A549 (cell line): Measurements from ENCODE around the gene ZFYVE27. TPM values are rescaled to one million over a fixed set of nuclear protein-coding genes. Genes with fewer than 3 reads are reported as not detected.

Source experiments
- ATAC-seq, 2 experiments: fragments of 200-7000 bp in 1 of 2; fragments of >200 bp in 1 of 2; cut with Nextera tagmentation in 1 of 2; cut with Tn5 transposase in 1 of 2; 3 replicates each; pipeline versions ENCODE4 v1.8.0 to v1.9.1; 2018 to 2020; ENCODE audit warnings: mild to moderate bottlenecking in 1 of 2, moderate library complexity in 1 of 2
- CTCF ChIA-PET: fragments of 300-600 bp; sonication (Branson Sonifier 250); formaldehyde crosslinking; extraction: SDS; loops from one replicate; lab custom pipeline; 2021; ENCODE audit warnings: antibody characterized with exemption, inconsistent platforms; lab: Yijun Ruan, JAX
- POLR2A ChIA-PET: fragments of 350-600 bp; formaldehyde crosslinking; extraction: SDS; loops from one replicate; lab custom pipeline; 2021; ENCODE audit warnings: antibody characterized with exemption, inconsistent platforms; lab: Yijun Ruan, JAX
- DNase-seq, 2 experiments: peaks; one replicate each; pipeline versions ENCODE4 v3.0.0 to v3.0.0-alpha.2; 2011 to 2016; ENCODE audit warnings: low read depth in 1 of 2, low spot score in 1 of 2
- FAIRE-seq: peaks from 2 replicates; lab custom pipeline; 2011; peaks lifted over from hg19 to GRCh38; lab: Jason Lieb, UNC
- H3K27ac ChIP-seq, 2 experiments: fragments of >200 bp; sonication (Bioruptor Twin); formaldehyde crosslinking; 3 replicates each; pipeline ENCODE4 v1.5.1; 2016 to 2017
- H3K4me1 ChIP-seq: fragments of >200 bp; sonication (Bioruptor Twin); formaldehyde crosslinking; 3 replicates; pipeline ENCODE4 v1.6.1; 2016
- H3K4me2 ChIP-seq: fragments of >200 bp; sonication (Bioruptor Twin); formaldehyde crosslinking; 3 replicates; pipeline ENCODE4 v1.6.1; 2016
- H3K4me3 ChIP-seq: fragments of >200 bp; sonication (Bioruptor Twin); formaldehyde crosslinking; 3 replicates; pipeline ENCODE4 v1.5.1; 2016
- H3K9me3 ChIP-seq: fragments of >200 bp; sonication (Bioruptor Twin); formaldehyde crosslinking; 3 replicates; pipeline ENCODE4 v1.6.1; 2016
- BHLHE40 ChIP-seq: IDR thresholded peaks from 2 replicates; pipeline ENCODE4 v1.6.1; 2012; ENCODE audit warnings: low read depth, low read length, inconsistent platforms
- CBX2 ChIP-seq: fragments of 200-600 bp; sonication (generic); IDR thresholded peaks from 2 replicates; pipeline ENCODE4 v1.6.1; 2016; ENCODE audit warnings: low read depth, mild to moderate bottlenecking, borderline replicate concordance
- CBX8 ChIP-seq: fragments of 200-600 bp; sonication (generic); IDR thresholded peaks from 2 replicates; pipeline ENCODE4 v1.6.1; 2016
- CEBPB ChIP-seq, 2 experiments: fragments of >200 bp in 1 of 2; sonication (Bioruptor Twin) in 1 of 2; formaldehyde crosslinking in 1 of 2; IDR thresholded peaks; 2 replicates each; pipeline ENCODE4 v1.6.1; 2012 to 2016
- CHD2 ChIP-seq: fragments of 150-350 bp; IDR thresholded peaks from 2 replicates; pipeline ENCODE4 v1.6.1; 2014; ENCODE audit warnings: low read length; ENCODE audit not compliant: partially characterized antibody
- EP300 ChIP-seq, 2 experiments: fragments of >200 bp; sonication (Bioruptor Twin); formaldehyde crosslinking; IDR thresholded peaks; 2 replicates in 1 of 2; 3 replicates in 1 of 2; pipeline ENCODE4 v1.6.1; 2016 to 2017
- FOSB ChIP-seq: fragments of 250-450 bp; sonication (Bioruptor Pico); IDR thresholded peaks from 2 replicates; pipeline ENCODE4 v1.5.0; 2020; ENCODE audit warnings: mild to moderate bottlenecking, moderate library complexity
- FOSL2 ChIP-seq, 2 experiments: fragments of 450-650 bp in 1 of 2; fragments of >200 bp in 1 of 2; sonication (Bioruptor Twin) in 1 of 2; formaldehyde crosslinking; IDR thresholded peaks; 2 replicates each; pipeline versions ENCODE4 v1.5.0 to v1.6.1; 2016 to 2020; ENCODE audit warnings: mild to moderate bottlenecking in 1 of 2, moderate library complexity in 1 of 2
- FOXS1 ChIP-seq: fragments of 250-450 bp; sonication (Bioruptor Pico); IDR thresholded peaks from 2 replicates; pipeline ENCODE4 v1.5.0; 2020; ENCODE audit warnings: mild to moderate bottlenecking, moderate library complexity
- GATA3 ChIP-seq: IDR thresholded peaks from 2 replicates; pipeline ENCODE4 v1.6.1; 2012; ENCODE audit warnings: borderline replicate concordance
- HDAC2 ChIP-seq: fragments of 200-600 bp; sonication (generic); IDR thresholded peaks from 2 replicates; pipeline ENCODE4 v1.6.1; 2016
- HEYL ChIP-seq: fragments of 250-450 bp; sonication (Bioruptor Pico); IDR thresholded peaks from 2 replicates; pipeline ENCODE4 v1.8.0; 2021; ENCODE audit warnings: mild to moderate bottlenecking, moderate library complexity
- HOXA7 ChIP-seq: fragments of 250-450 bp; sonication (Bioruptor Pico); IDR thresholded peaks from 2 replicates; pipeline ENCODE4 v1.5.0; 2020; ENCODE audit warnings: mild to moderate bottlenecking, moderate library complexity
- HOXB5 ChIP-seq: fragments of 250-450 bp; sonication (Bioruptor Pico); IDR thresholded peaks from 2 replicates; pipeline ENCODE4 v1.5.0; 2020; ENCODE audit warnings: mild to moderate bottlenecking, moderate library complexity
- JUNB ChIP-seq: fragments of >200 bp; sonication (Bioruptor Twin); formaldehyde crosslinking; IDR thresholded peaks from 2 replicates; pipeline ENCODE4 v1.6.1; 2016
- NPAS2 ChIP-seq: fragments of 250-450 bp; sonication (Bioruptor Pico); IDR thresholded peaks from 2 replicates; pipeline ENCODE4 v1.8.0; 2022; ENCODE audit warnings: mild to moderate bottlenecking, moderate library complexity, borderline replicate concordance
- NR3C1 ChIP-seq: fragments of >200 bp; sonication (Bioruptor Twin); formaldehyde crosslinking; IDR thresholded peaks from 3 replicates; pipeline ENCODE4 v1.6.1; 2017
- POLR2A ChIP-seq: IDR thresholded peaks from 2 replicates; pipeline ENCODE4 v1.6.1; 2012; ENCODE audit warnings: mild to moderate bottlenecking, low read length
- RARB ChIP-seq: fragments of 250-450 bp; sonication (Bioruptor Pico); IDR thresholded peaks from 2 replicates; pipeline ENCODE4 v1.8.0; 2021; ENCODE audit warnings: mild to moderate bottlenecking, moderate library complexity
- RCOR1 ChIP-seq: fragments of 150-350 bp; IDR thresholded peaks from 2 replicates; pipeline ENCODE4 v1.6.1; 2014; ENCODE audit warnings: antibody characterized with exemption, low read length, low read depth
- RFX5 ChIP-seq: fragments of 450-650 bp; IDR thresholded peaks from 2 replicates; pipeline ENCODE4 v1.7.1; 2014; ENCODE audit warnings: antibody characterized with exemption, mild to moderate bottlenecking, moderate library complexity
- SMC3 ChIP-seq: fragments of >200 bp; sonication (Bioruptor Twin); formaldehyde crosslinking; IDR thresholded peaks from 3 replicates; pipeline ENCODE4 v1.6.1; 2018; ENCODE audit warnings: inconsistent platforms
- SREBF2 ChIP-seq: fragments of 450-650 bp; IDR thresholded peaks from 2 replicates; pipeline ENCODE4 v1.6.1; 2014; ENCODE audit warnings: mild to moderate bottlenecking, moderate library complexity
- ZC3H11A ChIP-seq: fragments of 450-650 bp; IDR thresholded peaks from 2 replicates; pipeline ENCODE4 v1.6.1; 2014; ENCODE audit warnings: antibody characterized with exemption, mild to moderate bottlenecking
- WGBS: methylation state at CpG from one replicate; pipeline ENCODE4 v1.1.6; 2017; ENCODE audit errors: missing lambda C conversion rate; 5-methylcytosine and 5-hydroxymethylcytosine counted together
- polyA plus RNA-seq, 4 experiments: library from polyadenylated mRNA; depleted of rRNA in 3 of 4; stranded (reverse); fragments of >200 nt; fragmentation: RNase III in 1 of 4; extraction: RNeasy Plus Mini Kit Qiagen cat#74134 plus additional on column Dnase treatment in 1 of 4; gene quantifications; 2 replicates in 3 of 4; 3 replicates in 1 of 4; pipeline ENCODE4 v1.2.3, GENCODE V29; 2011 to 2017
- TF ChIP-seq, protein P1 (sequence below): IDR thresholded peaks from 2 replicates; pipeline ENCODE4 v1.6.1; 2012
- TF ChIP-seq, protein P2 (sequence below): IDR thresholded peaks from 2 replicates; pipeline ENCODE4 v1.6.1; 2012; ENCODE audit warnings: low read depth, borderline replicate concordance
- TF ChIP-seq, protein P3 (sequence below): fragments of >200 bp; sonication (Bioruptor Twin); formaldehyde crosslinking; IDR thresholded peaks from 2 replicates; pipeline ENCODE4 v1.6.1; 2016
- TF ChIP-seq, protein P4 (sequence below): IDR thresholded peaks from 2 replicates; pipeline ENCODE4 v1.6.1; 2012

The ZFYVE27 gene
- polyA plus RNA-seq, 2 of the 4 experiments (the other 2 are of a cell fraction): 17.1 to 20.1 TPM

DNA sequence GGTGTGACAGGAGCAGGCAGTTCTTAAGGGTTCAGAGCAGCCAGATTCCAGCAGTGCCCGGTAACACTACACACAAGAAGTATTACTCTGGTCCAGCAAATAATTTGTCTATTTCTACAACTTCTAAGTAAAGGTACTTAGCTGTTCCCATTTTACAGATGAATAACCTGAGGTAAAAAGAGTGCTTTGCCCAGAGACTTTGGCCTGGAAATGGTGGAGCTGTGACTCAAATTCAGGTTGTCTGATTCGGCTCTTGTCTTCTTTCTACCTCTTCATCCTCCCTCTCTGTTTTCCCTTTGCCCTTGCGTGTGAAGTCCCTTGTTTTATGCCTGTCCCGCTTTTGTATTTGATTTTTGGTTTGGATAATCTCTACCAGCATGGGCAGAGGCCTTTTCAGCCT, 17.8 kb downstream of the ZFYVE27 start:
- no peak for ATAC-seq
- DNase-seq: no peak
- TF ChIP-seq RCOR1: no peak
- no peak for TF ChIP-seq POLR2A
- TF ChIP-seq SMC3: no peak
- no peak for TF ChIP-seq RFX5
- TF ChIP-seq NR3C1: no peak
- no peak for TF ChIP-seq FOSL2 (IDR thresholded peaks at IDR 0.05)
- no peak for TF ChIP-seq FOSL2 (CRISPR knock-in tag; IDR thresholded peaks at IDR 0.05)
- no peak for TF ChIP-seq GATA3
- TF ChIP-seq HOXA7: no peak
- TF ChIP-seq BHLHE40: no peak
- no peak for TF ChIP-seq ZC3H11A
- TF ChIP-seq CBX2: no peak
- no peak for TF ChIP-seq FOXS1
- TF ChIP-seq CEBPB (IDR thresholded peaks at IDR 0.05): no peak
- TF ChIP-seq, protein P1, sequence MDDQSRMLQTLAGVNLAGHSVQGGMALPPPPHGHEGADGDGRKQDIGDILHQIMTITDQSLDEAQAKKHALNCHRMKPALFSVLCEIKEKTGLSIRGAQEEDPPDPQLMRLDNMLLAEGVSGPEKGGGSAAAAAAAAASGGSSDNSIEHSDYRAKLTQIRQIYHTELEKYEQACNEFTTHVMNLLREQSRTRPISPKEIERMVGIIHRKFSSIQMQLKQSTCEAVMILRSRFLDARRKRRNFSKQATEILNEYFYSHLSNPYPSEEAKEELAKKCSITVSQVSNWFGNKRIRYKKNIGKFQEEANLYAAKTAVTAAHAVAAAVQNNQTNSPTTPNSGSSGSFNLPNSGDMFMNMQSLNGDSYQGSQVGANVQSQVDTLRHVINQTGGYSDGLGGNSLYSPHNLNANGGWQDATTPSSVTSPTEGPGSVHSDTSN: no peak
- CTCF ChIA-PET: interaction anchor here (1.0 to 3.9 kb wide), 4 partner anchors 10 to 291 kb away, joined by 3 to 18 read pairs (median 10); no protein-coding TSS in a partner anchor
- H3K9me3 ChIP-seq: no peaks in the 10 kb centered on the region
- no peak overlapping the region for H3K27ac ChIP-seq
- POLR2A ChIA-PET: interaction anchor here (1.4 kb wide), 1 partner anchor 18 kb away, joined by 4 read pairs; the partner anchor contains the start of gene ZFYVE27
- H3K4me2 ChIP-seq: no peak overlapping the region
- no peak overlapping the region for H3K4me3 ChIP-seq
- no peak for FAIRE-seq
- H3K4me1 ChIP-seq: no peaks in the 10 kb centered on the region
- WGBS: 90% methylated on average over 4 of the region's 4 CpGs

DNA sequence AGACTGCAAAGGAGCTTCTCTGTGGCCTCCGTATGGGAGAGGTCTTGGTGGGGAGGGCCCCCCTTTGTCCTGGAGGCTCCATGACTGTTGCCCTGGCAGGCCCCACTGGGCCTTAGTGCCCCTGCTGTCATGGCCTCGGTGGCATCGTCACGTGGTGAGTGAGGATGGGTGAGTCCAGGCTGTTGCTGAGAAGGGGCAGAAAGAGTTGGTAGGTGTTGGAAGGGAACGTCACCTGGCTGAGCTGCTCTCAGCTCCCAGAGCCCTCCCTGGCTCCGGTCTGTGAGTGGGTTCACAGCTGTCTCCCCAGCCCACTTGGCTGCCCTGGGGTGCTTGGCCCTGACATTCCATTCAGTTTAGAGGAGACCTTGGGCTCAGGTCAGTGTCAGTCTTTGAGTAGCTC, 18.8 kb downstream of the ZFYVE27 start:
- no peak for ATAC-seq
- Histone ChIP-seq H3K4me3 (no peak overlapping the region), H3K4me1 (no peaks in the 10 kb centered on the region), H3K4me2 (no peak overlapping the region), H3K9me3 (no peaks in the 10 kb centered on the region), H3K27ac (no peak overlapping the region)
- no peak for DNase-seq
- TF ChIP-seq, protein P2, sequence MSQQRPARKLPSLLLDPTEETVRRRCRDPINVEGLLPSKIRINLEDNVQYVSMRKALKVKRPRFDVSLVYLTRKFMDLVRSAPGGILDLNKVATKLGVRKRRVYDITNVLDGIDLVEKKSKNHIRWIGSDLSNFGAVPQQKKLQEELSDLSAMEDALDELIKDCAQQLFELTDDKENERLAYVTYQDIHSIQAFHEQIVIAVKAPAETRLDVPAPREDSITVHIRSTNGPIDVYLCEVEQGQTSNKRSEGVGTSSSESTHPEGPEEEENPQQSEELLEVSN: no peak
- TF ChIP-seq JUNB: no peak
- no peak for TF ChIP-seq CBX8
- TF ChIP-seq EP300 (IDR thresholded peaks at IDR 0.05): no peak
- no peak for TF ChIP-seq HDAC2
- TF ChIP-seq, protein P1: no peak
- TF ChIP-seq, protein P3, sequence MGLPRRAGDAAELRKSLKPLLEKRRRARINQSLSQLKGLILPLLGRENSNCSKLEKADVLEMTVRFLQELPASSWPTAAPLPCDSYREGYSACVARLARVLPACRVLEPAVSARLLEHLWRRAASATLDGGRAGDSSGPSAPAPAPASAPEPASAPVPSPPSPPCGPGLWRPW: no peak
- TF ChIP-seq FOSB (CRISPR knock-in tag): no peak
- TF ChIP-seq FOSL2 (IDR thresholded peaks at IDR 0.05): no peak
- TF ChIP-seq FOSL2 (CRISPR knock-in tag; IDR thresholded peaks at IDR 0.05): no peak
- no peak for TF ChIP-seq RCOR1
- no peak for TF ChIP-seq HEYL
- TF ChIP-seq, protein P4, sequence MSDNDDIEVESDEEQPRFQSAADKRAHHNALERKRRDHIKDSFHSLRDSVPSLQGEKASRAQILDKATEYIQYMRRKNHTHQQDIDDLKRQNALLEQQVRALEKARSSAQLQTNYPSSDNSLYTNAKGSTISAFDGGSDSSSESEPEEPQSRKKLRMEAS: no peak
- no peak for TF ChIP-seq CHD2
- no peak for TF ChIP-seq RARB (CRISPR knock-in tag)
- TF ChIP-seq HOXB5 (CRISPR knock-in tag): no peak
- TF ChIP-seq NPAS2 (CRISPR knock-in tag): no peak
- TF ChIP-seq SMC3: no peak
- TF ChIP-seq SREBF2: no peak
- no peak for TF ChIP-seq GATA3
- FAIRE-seq: no peak
- POLR2A ChIA-PET: no interaction called here
- whole genome bisulfite sequencing: 89% methylated on average over 5 of the region's 6 CpGs
- CTCF ChIA-PET: interaction anchor here (2.5 to 3.9 kb wide), 3 partner anchors 11 to 114 kb away, joined by 9 to 18 read pairs (median 16); no protein-coding TSS in a partner anchor
